SKM-1 treated with dmso at 0.1 percent for 144 hours (cell line): ENCODE measurements around the gene PRDM11.

ENCODE experiments used
- DNase-seq: peaks from one replicate; lab custom pipeline; 2025; ENCODE audit not compliant: unreplicated experiment; lab: John Stamatoyannopoulos, UW

Gene PRDM11

DNA sequence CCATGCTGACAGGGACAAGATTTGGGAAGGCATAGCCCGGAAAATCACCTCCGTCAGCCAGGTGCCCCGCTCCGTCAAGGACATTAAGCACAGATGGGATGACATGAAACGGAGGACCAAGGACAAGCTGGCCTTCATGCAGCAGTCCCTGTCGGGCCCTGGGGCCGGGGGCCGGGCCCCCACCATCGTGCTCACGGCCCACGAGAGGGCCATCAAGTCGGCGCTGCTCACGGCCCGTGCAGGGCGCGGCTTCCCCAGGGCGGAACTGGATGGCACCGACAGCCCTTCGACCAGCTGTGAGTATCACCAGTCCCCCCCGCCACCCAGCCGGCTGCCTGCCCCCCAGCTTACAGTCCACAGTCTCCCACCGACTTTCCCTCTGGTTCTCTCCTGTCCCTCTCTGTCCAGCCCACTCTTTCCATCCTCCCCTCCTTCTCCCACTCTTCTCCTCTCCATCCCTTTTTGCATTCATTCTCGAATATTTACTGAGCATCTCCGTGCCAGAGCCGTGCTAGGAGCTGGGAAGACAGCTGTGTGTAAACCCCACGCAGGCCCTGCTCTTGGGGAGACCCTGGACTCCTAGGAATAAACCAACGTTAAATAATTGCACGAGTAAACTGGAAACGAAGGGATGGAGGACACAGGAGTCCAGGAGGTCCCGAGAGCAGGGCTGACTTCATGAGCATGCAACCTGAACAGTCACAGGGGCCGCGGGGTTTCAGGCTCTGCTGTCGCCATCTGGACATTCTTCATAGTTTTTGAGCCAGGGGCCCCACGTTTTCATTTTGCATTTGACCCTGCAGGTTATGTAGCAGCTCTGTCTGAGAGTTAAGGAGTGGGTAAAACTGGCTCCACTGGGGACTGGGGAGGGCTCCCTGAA lies 62.8 kb downstream of the PRDM11 start:
- DNase-seq, result no peak

DNA sequence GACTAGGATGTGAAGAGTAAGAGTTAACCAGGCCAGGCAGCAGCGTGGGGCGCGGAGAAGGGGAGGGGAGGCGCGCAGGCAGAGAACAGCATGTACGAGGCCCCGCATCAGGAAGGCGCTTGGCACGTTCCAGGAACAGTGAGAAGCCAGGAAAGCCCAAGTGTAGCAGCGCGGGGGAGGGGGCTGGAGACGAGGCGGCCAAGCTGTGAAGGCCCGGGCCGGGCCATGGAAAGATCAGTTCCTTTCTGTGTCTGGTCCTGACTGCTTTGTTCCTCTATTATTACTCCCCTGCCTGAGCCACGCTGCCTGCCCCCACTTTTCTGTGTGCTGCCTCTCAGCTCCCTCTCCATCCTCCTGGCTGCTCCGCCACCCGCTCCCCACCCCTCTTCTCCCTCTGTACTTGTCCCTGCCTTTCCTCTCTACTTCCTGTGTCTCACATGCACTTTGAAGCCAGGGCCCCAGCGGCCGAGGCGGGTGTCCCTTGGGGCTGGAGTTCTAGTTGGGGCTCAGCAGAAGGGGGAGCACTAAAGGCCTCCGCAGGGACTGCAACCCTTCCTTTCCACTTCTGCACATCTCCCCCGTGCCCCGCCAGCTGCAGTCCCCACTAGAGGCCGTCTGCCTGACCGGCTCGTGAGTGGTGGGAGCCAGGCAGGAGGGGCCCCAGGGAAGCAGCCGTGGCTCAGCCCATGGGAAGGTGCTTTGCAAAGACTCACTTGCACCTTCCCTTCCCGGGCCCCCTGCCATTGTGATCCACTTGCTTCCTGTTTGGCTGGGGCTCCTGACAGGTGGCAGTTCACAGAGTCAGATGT lies 63.7 kb downstream of the PRDM11 start:
- DNase-seq, result no peak

DNA sequence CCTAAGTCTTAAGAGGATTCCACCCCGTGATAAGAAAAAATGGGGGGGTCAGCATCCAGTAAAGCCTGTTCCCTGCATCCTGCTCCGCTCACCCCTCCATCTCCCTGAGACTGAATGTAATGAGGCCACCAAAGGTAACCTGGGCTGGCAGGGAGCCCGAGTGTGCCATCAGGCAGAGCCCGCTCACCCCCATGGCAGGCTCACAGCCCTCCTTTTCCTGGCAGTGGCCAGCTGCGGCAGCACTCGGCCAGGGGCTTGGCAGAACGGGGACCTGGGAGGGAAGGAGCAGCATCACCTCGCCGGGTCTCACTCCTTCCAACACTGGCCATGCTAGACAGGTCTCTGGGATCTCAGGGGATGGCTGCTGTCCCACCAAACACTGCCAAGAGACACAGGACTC lies 64.4 kb downstream of the PRDM11 start:
- no peak for DNase-seq

- no peak for DNase-seq
These were observed 65.3 kb downstream of the PRDM11 start for GRCh38 chr11:45211732-45212131.

DNA sequence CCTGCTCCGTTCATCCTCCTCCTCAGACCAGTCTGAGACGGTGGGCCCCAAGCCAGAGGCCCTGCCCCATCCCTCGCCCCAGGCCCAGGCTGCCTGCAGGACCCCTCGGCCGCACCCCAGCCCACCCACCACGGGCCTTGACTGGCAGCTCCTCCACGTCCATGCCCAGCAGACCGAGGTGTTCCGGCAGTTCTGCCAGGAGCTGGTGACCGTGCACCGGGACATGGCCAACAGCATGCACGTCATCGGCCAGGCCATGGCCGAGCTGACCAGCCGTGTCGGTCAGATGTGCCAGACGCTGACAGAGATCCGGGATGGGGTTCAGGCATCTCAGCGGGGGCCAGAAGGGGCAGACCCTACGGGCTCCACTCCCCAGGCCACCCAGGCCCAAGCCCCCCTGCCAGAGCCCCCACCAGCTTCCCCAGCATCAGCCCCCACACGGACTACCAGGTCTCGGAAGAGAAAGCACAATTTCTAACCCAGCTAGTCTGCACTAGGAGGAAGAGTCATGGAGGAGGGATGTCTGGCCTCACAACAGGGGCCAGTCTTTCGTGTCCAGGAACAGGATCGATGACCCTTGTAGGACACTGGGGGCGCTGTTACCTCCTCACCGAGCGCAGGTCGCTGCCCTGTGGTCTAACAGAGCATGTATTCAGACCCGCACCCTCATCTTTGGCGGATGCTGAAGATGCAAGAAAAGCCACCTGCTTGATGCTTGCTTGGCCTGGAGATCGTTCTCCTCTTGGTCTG lies 66.3 kb downstream of the PRDM11 start:
- DNase-seq, result no peak

GRCh38 chr11:45213316-45213665 lies 66.9 kb downstream of the PRDM11 start:
- no peak for DNase-seq

DNA sequence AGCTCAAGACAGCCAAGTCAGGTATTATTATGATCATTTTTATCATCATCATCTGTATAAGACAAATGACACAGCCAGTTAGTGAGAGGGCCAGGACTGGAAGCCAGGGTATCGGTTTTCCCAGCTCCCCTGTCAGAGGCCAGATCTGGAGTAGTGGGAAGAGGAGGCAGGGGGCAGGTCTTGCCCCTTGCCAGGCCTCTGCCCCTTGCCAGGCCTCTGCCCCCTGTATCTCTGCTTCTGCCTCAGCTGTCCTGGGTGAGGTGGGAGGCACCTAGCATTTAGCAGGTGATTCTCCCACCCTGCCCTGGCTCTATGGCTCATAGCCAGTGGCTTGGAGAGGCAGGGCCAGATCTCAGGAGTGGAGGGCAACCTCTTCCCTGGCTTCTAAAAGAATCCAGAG lies 67.3 kb downstream of the PRDM11 start:
- no peak for DNase-seq

GRCh38 chr11:45215098-45215865 lies 68.8 kb downstream of the PRDM11 start:
- no peak for DNase-seq

DNA sequence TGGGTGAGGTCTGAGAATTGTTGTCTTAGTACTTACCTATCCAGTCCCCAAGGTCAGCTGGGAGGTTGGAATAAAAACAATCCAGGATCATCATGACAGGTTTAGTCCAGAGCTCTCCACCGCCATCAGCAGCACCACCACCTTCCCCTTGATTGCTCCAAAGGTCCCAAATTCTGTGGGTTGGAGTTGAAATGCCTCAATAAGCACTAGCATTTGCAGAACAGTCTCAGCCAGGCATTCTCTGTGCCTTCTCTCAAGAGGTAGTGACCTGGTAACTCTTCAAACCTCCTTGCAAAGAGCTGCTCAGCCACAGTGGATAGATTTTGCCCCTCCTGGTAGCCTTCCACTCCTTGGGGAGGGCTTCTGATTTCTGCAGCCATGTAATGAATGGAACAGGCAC lies 69.6 kb downstream of the PRDM11 start:
- no peak for DNase-seq

GRCh38 chr11:45216901-45217300 lies 70.5 kb downstream of the PRDM11 start:
- DNase-seq, result no peak

DNA sequence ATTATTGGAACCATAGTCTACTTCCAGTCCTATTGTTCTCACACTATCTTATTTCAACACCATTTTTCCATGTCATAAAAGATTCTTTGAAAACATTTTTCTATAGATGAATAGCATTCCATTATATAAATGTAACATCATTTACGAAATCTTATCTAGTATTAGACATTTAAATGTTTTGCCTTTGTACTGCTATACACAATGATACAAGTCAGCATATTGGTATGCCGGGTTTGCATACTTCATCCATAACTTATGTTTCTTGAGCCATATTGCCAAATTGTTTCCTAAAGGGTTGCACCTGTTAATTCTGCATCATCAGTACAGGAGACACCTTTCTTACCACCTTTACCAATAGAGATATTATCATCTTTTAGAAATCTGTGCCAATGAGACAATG lies 71.6 kb downstream of the PRDM11 start:
- no peak for DNase-seq

- no peak for DNase-seq
These were observed 72.3 kb downstream of the PRDM11 start for GRCh38 chr11:45218705-45219104.

- DNase-seq, result no peak
These were observed 73.0 kb downstream of the PRDM11 start for GRCh38 chr11:45219411-45219810.

- DNase-seq, result no peak
These were observed 77.1 kb downstream of the PRDM11 start for GRCh38 chr11:45223496-45223895.

DNA sequence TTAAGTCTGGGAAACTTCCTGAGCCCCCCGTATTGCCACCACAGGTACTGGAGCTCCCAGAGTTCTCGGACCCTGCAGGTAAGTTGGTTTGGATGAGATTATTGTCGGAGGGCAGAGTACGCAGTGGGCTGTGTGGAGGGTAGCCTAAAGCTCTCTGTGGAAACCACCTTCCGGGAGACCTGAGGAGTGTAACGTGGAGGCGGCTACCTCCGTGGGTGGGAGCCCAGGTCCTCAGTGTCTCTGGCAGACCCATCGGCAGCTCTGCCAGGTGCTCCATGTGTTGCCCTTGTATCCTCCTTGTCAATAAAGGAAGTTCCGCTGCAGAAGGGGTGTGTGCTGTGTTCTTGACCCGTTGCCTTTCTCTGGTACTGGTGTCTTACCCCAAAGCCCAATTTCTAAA lies 78.3 kb downstream of the PRDM11 start:
- DNase-seq, result no peak

- DNase-seq, result no peak
These were observed 78.8 kb downstream of the PRDM11 start for GRCh38 chr11:45225277-45225676.

DNA sequence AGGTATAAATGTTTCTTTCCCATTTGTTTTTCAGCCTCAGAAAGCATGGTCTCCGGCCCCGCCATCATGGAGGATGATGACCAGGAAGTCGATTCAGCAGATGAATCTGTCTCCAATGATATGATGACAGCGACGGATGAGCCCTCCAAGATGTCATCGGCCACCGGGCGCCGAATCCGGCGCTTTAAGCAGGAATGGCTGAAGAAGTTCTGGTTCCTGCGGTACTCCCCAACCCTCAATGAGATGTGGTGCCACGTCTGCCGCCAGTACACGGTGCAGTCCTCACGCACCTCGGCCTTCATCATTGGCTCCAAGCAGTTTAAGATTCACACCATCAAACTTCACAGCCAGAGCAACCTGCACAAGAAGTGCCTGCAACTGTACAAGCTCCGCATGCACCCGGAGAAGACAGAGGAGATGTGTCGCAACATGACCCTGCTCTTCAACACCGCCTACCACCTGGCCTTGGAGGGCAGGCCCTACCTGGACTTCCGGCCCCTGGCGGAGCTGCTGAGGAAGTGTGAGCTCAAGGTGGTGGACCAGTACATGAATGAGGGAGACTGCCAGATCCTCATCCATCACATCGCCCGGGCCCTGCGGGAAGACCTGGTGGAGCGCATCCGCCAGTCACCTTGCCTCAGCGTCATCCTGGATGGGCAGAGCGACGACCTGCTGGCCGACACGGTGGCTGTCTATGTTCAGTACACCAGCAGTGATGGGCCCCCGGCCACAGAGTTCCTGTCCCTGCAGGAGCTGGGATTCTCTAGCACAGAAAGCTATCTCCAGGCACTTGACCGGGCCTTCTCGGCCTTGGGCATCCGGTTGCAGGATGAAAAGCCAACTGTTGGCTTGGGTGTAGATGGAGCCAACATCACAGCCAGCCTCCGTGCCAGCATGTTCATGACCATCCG lies 79.8 kb downstream of the PRDM11 start:
- DNase-seq, result no peak

- no peak for DNase-seq
These were observed 80.5 kb downstream of the PRDM11 start for GRCh38 chr11:45226901-45227300.

- DNase-seq, result no peak
These were observed 81.4 kb downstream of the PRDM11 start for GRCh38 chr11:45227836-45228235.
